ENCODE results near the gene DLX5.

The DLX5 gene

GRCh38 chr7:96997512-96998032, 27.1 kb downstream of the DLX5 start:
- intact Hi-C loops (cut with DNase I), result no loop called here
- DNase-seq, result peak in 8 of 42 donors; percentile 16 to 54 (median 42)

- DNase-seq, result peak in 11 of 42 donors; percentile 7 to 59 (median 42)
- intact Hi-C loops (cut with DNase I), result no loop called here
Observed at GRCh38 chr7:96996958-96997511, 27.6 kb downstream of the DLX5 start.

GRCh38 chr7:96996111-96996957, 28.3 kb downstream of the DLX5 start:
- DNase-seq, result peak in 6 of 42 donors; percentile 14 to 45 (median 30)
- intact Hi-C loops (cut with DNase I), result no loop called here

- no peak for DNase-seq
- intact Hi-C loops (cut with DNase I), result no loop called here
Observed at GRCh38 chr7:96995406-96996110, 29.1 kb downstream of the DLX5 start.

GRCh38 chr7:96993980-96994379, 30.7 kb downstream of the DLX5 start:
- DNase-seq, result no peak
- intact Hi-C loops (cut with DNase I), result no loop called here

- intact Hi-C loops (cut with DNase I), result no loop called here
- DNase-seq, result peak in 6 of 42 donors; percentile 18 to 47 (median 26)
Observed at GRCh38 chr7:96993094-96993865, 31.4 kb downstream of the DLX5 start.

- DNase-seq, result peak in 13 of 42 donors; percentile 22 to 72 (median 45)
- intact Hi-C loops (cut with DNase I), result no loop called here
Observed at GRCh38 chr7:96992192-96993005, 32.2 kb downstream of the DLX5 start.

- intact Hi-C loops (cut with DNase I), result no loop called here
- no peak for DNase-seq
Observed at GRCh38 chr7:96991546-96992191, 33.0 kb downstream of the DLX5 start.

- intact Hi-C loops (cut with DNase I), result no loop called here
- DNase-seq, result no peak
Observed at GRCh38 chr7:96989859-96990317, 34.7 kb downstream of the DLX5 start.

GRCh38 chr7:96989241-96989858, 35.3 kb downstream of the DLX5 start:
- intact Hi-C loops (cut with DNase I), result no loop called here
- DNase-seq, result peak in 1 of 42 donors; percentile 43

- intact Hi-C loops (cut with DNase I), result no loop called here
- DNase-seq, result no peak
Observed at GRCh38 chr7:96987719-96988118, 36.9 kb downstream of the DLX5 start.

- no peak for DNase-seq
- intact Hi-C loops (cut with DNase I), result no loop called here
Observed at GRCh38 chr7:96986901-96987300, 37.7 kb downstream of the DLX5 start.

GRCh38 chr7:96985992-96986391, 38.6 kb downstream of the DLX5 start:
- intact Hi-C loops (cut with DNase I), result no loop called here
- no peak for DNase-seq

- intact Hi-C loops (cut with DNase I), result no loop called here
- DNase-seq, result no peak
Observed at GRCh38 chr7:96982586-96982985, 42.0 kb downstream of the DLX5 start.

- intact Hi-C loops (cut with DNase I), result no loop called here
- DNase-seq, result no peak
Observed at GRCh38 chr7:96979551-96980276, 44.9 kb downstream of the DLX5 start.

- intact Hi-C loops (cut with DNase I), result no loop called here
Observed at GRCh38 chr7:96977445-96977844, 47.2 kb downstream of the DLX5 start.

GRCh38 chr7:96976106-96976505, 48.5 kb downstream of the DLX5 start:
- DNase-seq, result no peak

More at GRCh38 chr7:96977445-96977844, 47.2 kb downstream of the DLX5 start:
- DNase-seq, result no peak

More at GRCh38 chr7:96976106-96976505, 48.5 kb downstream of the DLX5 start:
- intact Hi-C loops (cut with DNase I), result no loop called here
